IMR-90 (cell line): ENCODE results near the gene ERBB4. TPM values are rescaled to one million over a fixed set of nuclear protein-coding genes. Genes with fewer than 3 reads are reported as not detected.

Source experiments
- ATAC-seq: fragments of 200-7000 bp; cut with Tn5 transposase; 2 replicates; pipeline ENCODE4 v1.9.1; 2020; ENCODE audit warnings: low read depth, mild to moderate bottlenecking, moderate library complexity
- BruUV-seq: library from RNA; stranded (reverse); fragments of 400-500 nt; replicated peaks from 2 replicates; lab custom pipeline; 2021; lab: Mats Ljungman, UMichigan
- CTCF ChIA-PET: fragments of 300-600 bp; formaldehyde crosslinking; extraction: SDS; loops from one replicate; lab custom pipeline; 2021; ENCODE audit warnings: antibody characterized with exemption; lab: Yijun Ruan, JAX
- POLR2A ChIA-PET: fragments of 300-600 bp; sonication (Branson Sonifier 250); formaldehyde crosslinking; loops from one replicate; lab custom pipeline; 2022; ENCODE audit warnings: antibody characterized with exemption; ENCODE audit not compliant: unreplicated experiment; lab: Charles Lee
- DNase-seq: peaks from one replicate; pipeline ENCODE4 v3.0.0; 2013
- H2AFZ ChIP-seq: replicated peaks from 2 replicates; pipeline ENCODE3; 2013; ENCODE audit warnings: low read length, mild to moderate bottlenecking; ENCODE audit not compliant: poor library complexity
- H2AK5ac ChIP-seq: 2 replicates; pipeline ENCODE4 v1.6.1; 2013; ENCODE audit warnings: low read depth, low read length, inconsistent platforms
- H2AK9ac ChIP-seq: replicated peaks from 2 replicates; pipeline ENCODE3; 2013; ENCODE audit warnings: mild to moderate bottlenecking, low read depth, low read length, moderate library complexity; ENCODE audit not compliant: poor library complexity
- H2BK120ac ChIP-seq: 2 replicates; pipeline ENCODE4 v1.6.1; 2013; ENCODE audit warnings: low read depth, low read length, inconsistent platforms
- H2BK15ac ChIP-seq: 3 replicates; pipeline ENCODE4 v1.6.1; 2013; ENCODE audit warnings: low read depth, low read length, inconsistent platforms
- H2BK20ac ChIP-seq: 2 replicates; pipeline ENCODE4 v1.6.1; 2013; ENCODE audit warnings: low read depth, mild to moderate bottlenecking, inconsistent platforms, low read length, moderate library complexity
- H2BK5ac ChIP-seq: 2 replicates; pipeline ENCODE4 v1.6.1; 2013; ENCODE audit warnings: mild to moderate bottlenecking, low read depth, low read length, inconsistent platforms; ENCODE audit not compliant: poor library complexity, severe bottlenecking
- H3K14ac ChIP-seq: replicated peaks from 2 replicates; pipeline ENCODE4 v1.6.1; 2013; ENCODE audit warnings: low read depth, low read length, inconsistent platforms
- H3K18ac ChIP-seq: 2 replicates; pipeline ENCODE4 v1.6.1; 2013; ENCODE audit warnings: low read depth, low read length, control low read depth
- H3K23ac ChIP-seq: 2 replicates; pipeline ENCODE4 v1.6.1; 2013; ENCODE audit warnings: low read depth, low read length, inconsistent platforms
- H3K27ac ChIP-seq: 2 replicates; pipeline ENCODE4 v1.5.1; 2013; ENCODE audit warnings: mild to moderate bottlenecking, control low read depth, low read length; ENCODE audit not compliant: insufficient read depth
- H3K27me3 ChIP-seq: 2 replicates; pipeline ENCODE4 v1.6.1; 2013; ENCODE audit warnings: low read length; ENCODE audit not compliant: control insufficient read depth, insufficient read depth
- H3K36me3 ChIP-seq: 2 replicates; pipeline ENCODE4 v1.6.1; 2013; ENCODE audit warnings: low read length, mixed read lengths; ENCODE audit not compliant: control insufficient read depth, insufficient read depth
- H3K4ac ChIP-seq: 2 replicates; pipeline ENCODE4 v1.6.1; 2013; ENCODE audit warnings: low read depth, low read length, inconsistent platforms
- H3K4me1 ChIP-seq: 2 replicates; pipeline ENCODE4 v1.6.1; 2013; ENCODE audit warnings: low read length, mixed read lengths; ENCODE audit not compliant: control insufficient read depth, insufficient read depth
- H3K4me2 ChIP-seq: 2 replicates; pipeline ENCODE4 v1.6.1; 2013; ENCODE audit warnings: low read depth, mild to moderate bottlenecking, control low read depth, low read length, moderate library complexity
- H3K4me3 ChIP-seq: 2 replicates; pipeline ENCODE4 v1.5.1; 2013; ENCODE audit warnings: low read depth, mild to moderate bottlenecking, control low read depth, low read length, moderate library complexity; ENCODE audit not compliant: insufficient read depth
- H3K56ac ChIP-seq: 2 replicates; pipeline ENCODE4 v1.6.1; 2013; ENCODE audit warnings: low read length, inconsistent platforms; ENCODE audit not compliant: insufficient read depth; ENCODE audit errors: extremely low read depth
- H3K79me1 ChIP-seq, 2 experiments: 2 replicates each; pipeline ENCODE4 v1.6.1; 2013; ENCODE audit warnings: low read length in 2 of 2, inconsistent platforms in 1 of 2, low read depth in 1 of 2
- H3K9ac ChIP-seq: 2 replicates; pipeline ENCODE4 v1.6.1; 2013; ENCODE audit warnings: low read depth, low read length, control low read depth
- H3K9me1 ChIP-seq: 2 replicates; pipeline ENCODE4 v1.6.1; 2013; ENCODE audit warnings: low read length, inconsistent platforms; ENCODE audit not compliant: insufficient read depth
- H3K9me3 ChIP-seq: 2 replicates; pipeline ENCODE4 v1.6.1; 2013; ENCODE audit warnings: low read length; ENCODE audit not compliant: control insufficient read depth, insufficient read depth
- H4K20me1 ChIP-seq: 2 replicates; pipeline ENCODE4 v1.6.1; 2013; ENCODE audit warnings: low read length, inconsistent platforms; ENCODE audit not compliant: insufficient read depth
- H4K5ac ChIP-seq: 2 replicates; pipeline ENCODE4 v1.6.1; 2013; ENCODE audit warnings: mild to moderate bottlenecking, low read depth, low read length, control low read depth
- H4K8ac ChIP-seq, 2 experiments: 2 replicates each; pipeline ENCODE4 v1.6.1; 2013; ENCODE audit warnings: low read depth in 2 of 2, low read length in 2 of 2, control low read depth in 1 of 2, inconsistent platforms in 1 of 2
- H4K91ac ChIP-seq: 2 replicates; pipeline ENCODE4 v1.6.1; 2013; ENCODE audit warnings: low read depth, low read length, inconsistent platforms; ENCODE audit not compliant: insufficient read depth
- BHLHE40 ChIP-seq: fragments of 150-350 bp; IDR thresholded peaks from 2 replicates; pipeline ENCODE4 v1.6.1; 2016; ENCODE audit warnings: mild to moderate bottlenecking, low read depth, low read length
- CEBPB ChIP-seq: IDR thresholded peaks from 2 replicates; pipeline ENCODE4 v1.6.1; 2012; ENCODE audit warnings: low read depth, low read length, improper control_type of control experiment
- CHD1 ChIP-seq: IDR thresholded peaks from 2 replicates; pipeline ENCODE4 v1.6.1; 2012; ENCODE audit warnings: low read depth, low read length, improper control_type of control experiment
- CTCF ChIP-seq: conservative IDR thresholded peaks from 2 replicates; pipeline ENCODE4 v1.5.1; 2012; ENCODE audit warnings: mild to moderate bottlenecking, low read depth, low read length, improper control_type of control experiment
- ELK1 ChIP-seq: fragments of 150-350 bp; IDR thresholded peaks from 2 replicates; pipeline ENCODE4 v1.6.1; 2016; ENCODE audit warnings: low read depth, mild to moderate bottlenecking, low read length, moderate library complexity, borderline replicate concordance
- MAFK ChIP-seq: IDR thresholded peaks from 2 replicates; pipeline ENCODE4 v1.6.1; 2012; ENCODE audit warnings: low read depth, low read length, improper control_type of control experiment
- MAZ ChIP-seq: IDR thresholded peaks from 2 replicates; pipeline ENCODE4 v1.6.1; 2012; ENCODE audit warnings: low read depth, mild to moderate bottlenecking, low read length, improper control_type of control experiment, moderate library complexity, borderline replicate concordance
- NFE2L2 ChIP-seq: fragments of 150-350 bp; IDR thresholded peaks from 2 replicates; pipeline ENCODE4 v1.6.1; 2016; ENCODE audit warnings: low read depth, mild to moderate bottlenecking, low read length
- POLR2A ChIP-seq: IDR thresholded peaks from 2 replicates; pipeline ENCODE4 v1.6.1; 2012; ENCODE audit warnings: mild to moderate bottlenecking, low read depth, low read length
- RAD21 ChIP-seq: IDR thresholded peaks from 2 replicates; pipeline ENCODE4 v1.6.1; 2012; ENCODE audit warnings: low read length, improper control_type of control experiment
- RCOR1 ChIP-seq: IDR thresholded peaks from 2 replicates; pipeline ENCODE4 v1.6.1; 2012; ENCODE audit warnings: mild to moderate bottlenecking, low read length, improper control_type of control experiment; ENCODE audit not compliant: insufficient replicate concordance
- RFX5 ChIP-seq: IDR thresholded peaks from 2 replicates; pipeline ENCODE4 v1.8.0; 2012; ENCODE audit warnings: low read depth, mild to moderate bottlenecking, low read length, moderate library complexity
- SMC3 ChIP-seq: fragments of 150-350 bp; IDR thresholded peaks from 2 replicates; pipeline ENCODE4 v1.6.1; 2016; ENCODE audit warnings: low read depth, mild to moderate bottlenecking, antibody characterized with exemption, low read length, moderate library complexity
- WGBS, 2 experiments: methylation state at CpG; one replicate each; pipeline versions ENCODE4 v1.1.5 to v1.1.7; 2013; ENCODE audit warnings: missing lambda C conversion rate in 2 of 2; ENCODE audit not compliant: insufficient read length in 1 of 2; ENCODE audit errors: extremely low coverage in 2 of 2; 5-methylcytosine and 5-hydroxymethylcytosine counted together
- dilution Hi-C: fragments of 300-500 bp; cut with HindIII; formaldehyde crosslinking; loops from one replicate; pipeline ENCODE4 v1.14.3; 2018; ENCODE audit warnings: low sequenced_read_pairs; ENCODE audit not compliant: unreplicated experiment
- in situ Hi-C: fragments of 300-500 bp; cut with MboI; formaldehyde crosslinking; loops from 3 replicates; pipeline ENCODE4 v1.14.3; 2019; ENCODE audit warnings: low sequenced_read_pairs, inconsistent platforms, mixed read lengths
- intact Hi-C: fragments of 100-400 bp; cut with micrococcal nuclease; formaldehyde crosslinking; loops from 2 replicates; pipeline ENCODE4 v1.10.0; 2022
- polyA plus RNA-seq, 3 experiments: library from polyadenylated mRNA; depleted of rRNA; stranded (reverse); fragments of >200 nt; gene quantifications; 2 replicates each; pipeline ENCODE4 v1.2.3, GENCODE V29; 2012; ENCODE audit warnings: low replicate concordance in 1 of 3
- total RNA-seq: library from RNA; depleted of rRNA; stranded (reverse); fragments of >200 nt; gene quantifications from 2 replicates; pipeline ENCODE4 v1.2.3, GENCODE V29; 2012

The ERBB4 gene
- total and polyA plus RNA-seq, 2 of the 4 experiments (the other 2 are of a cell fraction) = not detected

- Histone ChIP-seq H3K27me3 (no peaks in the 10 kb centered on the region), H3K4me3 (no peak overlapping the region), H4K8ac (no peak overlapping the region), H3K9ac (no peak overlapping the region), H3K9me1 (no peaks in the 10 kb centered on the region), H4K20me1 (no peaks in the 10 kb centered on the region), H2BK5ac (no peak overlapping the region), H3K14ac (no peak overlapping the region), H3K4me2 (no peak overlapping the region), H3K4me1 (no peaks in the 10 kb centered on the region), H3K56ac (no peak overlapping the region), H3K36me3 (no peaks in the 10 kb centered on the region), H2BK20ac (no peak overlapping the region), H3K79me1 (no peaks in the 10 kb centered on the region), H3K23ac (no peak overlapping the region), H4K91ac (no peak overlapping the region), H3K9me3 (no peaks in the 10 kb centered on the region), H2AK9ac (no peak overlapping the region), H2AK5ac (no peak overlapping the region), H3K18ac (no peak overlapping the region), H3K27ac (no peak overlapping the region), H2AFZ (no peak overlapping the region), H3K4ac (no peak overlapping the region), H2BK15ac (no peak overlapping the region), H2BK120ac (no peak overlapping the region), H4K5ac (no peak overlapping the region)
- ChIA-PET CTCF (no interaction called here), POLR2A (no interaction called here)
- no peak for ATAC-seq
- dilution Hi-C loops = no loop called here
- no CpG with 5 or more reads among the region's 2 CpGs for WGBS, 2 experiments
- in situ Hi-C loops = no loop called here
- no TSS peak for BruUV-seq
- intact Hi-C loops = no loop called here
- no peak for DNase-seq
- TF ChIP-seq CTCF = no peak
- TF ChIP-seq CHD1 = no peak
- TF ChIP-seq RFX5 = no peak
- TF ChIP-seq RCOR1 = no peak
- TF ChIP-seq MAFK = no peak
- no peak for TF ChIP-seq MAZ
- TF ChIP-seq SMC3 = no peak
- TF ChIP-seq RAD21 = no peak
- TF ChIP-seq ELK1 = no peak
- TF ChIP-seq CEBPB = no peak
- no peak for TF ChIP-seq POLR2A
- TF ChIP-seq NFE2L2 = no peak
- no peak for TF ChIP-seq BHLHE40
Observed at GRCh38 chr2:211986313-211986712, 552.3 kb downstream of the ERBB4 start.
